Measurements from ENCODE around the gene CFHR2. TPM values are rescaled to one million over a fixed set of nuclear protein-coding genes. Genes with fewer than 3 reads are reported as not detected.
A peak's percentile ranks its signal among the peaks of the same experiment; 100 is the strongest.
"Not testable (repeated sequence)": the region's sequence is repeated elsewhere in the genome, so short reads cannot be mapped to it uniquely, and the experiment has no call there.

CFHR2 gene
- total RNA-seq, 1 experiment from 2014 or later: not detected

GRCh38 chr1:196910215-196910614 lies 33.3 kb upstream of the CFHR2 start:
- CTCF ChIA-PET: no interaction called here
- Histone ChIP-seq H3K27ac (ENCODE audit: low read depth, low read length, poor library complexity, severe bottlenecking) (no peak overlapping the region), H3K9me3 (ENCODE audit: low read depth, low read length, poor library complexity, severe bottlenecking) (no peaks in the 10 kb centered on the region), H3K36me3 (ENCODE audit: insufficient read depth, low read length, poor library complexity, severe bottlenecking) (no peaks in the 10 kb centered on the region), H3K27me3 (replicated peaks; ENCODE audit: insufficient read depth, low read depth, low read length, poor library complexity) (no peaks in the 10 kb centered on the region), H3K4me1 (ENCODE audit: insufficient read depth, low read length, poor library complexity, severe bottlenecking) (no peaks in the 10 kb centered on the region), H3K4me3 (ENCODE audit: low read depth, low read length, poor library complexity, severe bottlenecking) (no peak overlapping the region)
- peak; percentile 21 for DNase-seq (ENCODE audit: low spot score)
- no TSS peak for BruUV-seq (replicated peaks)
- TF ChIP-seq CTCF (conservative IDR thresholded peaks at IDR 0.05; ENCODE audit: low read depth, low read length): 0 out of 2 replicates have a peak, but pooled peaks have one; percentile 16
- no peak for TF ChIP-seq EZH2 (IDR thresholded peaks at IDR 0.05; ENCODE audit: borderline replicate concordance, low read depth, low read length, poor library complexity, severe bottlenecking)
- intact Hi-C loops (cut with micrococcal nuclease; ENCODE audit: unreplicated experiment): no loop called here
- POLR2A ChIA-PET (ENCODE audit: low non-redundant PET): no interaction called here

- DNase-seq (ENCODE audit: low spot score); POLR2A ChIA-PET (ENCODE audit: low non-redundant PET); H3K36me3 ChIP-seq (ENCODE audit: insufficient read depth, low read length, poor library complexity, severe bottlenecking); H3K4me1 ChIP-seq (ENCODE audit: insufficient read depth, low read length, poor library complexity, severe bottlenecking); CTCF ChIA-PET; BruUV-seq (replicated peaks); H3K9me3 ChIP-seq (ENCODE audit: low read depth, low read length, poor library complexity, severe bottlenecking); H3K27ac ChIP-seq (ENCODE audit: low read depth, low read length, poor library complexity, severe bottlenecking); H3K4me3 ChIP-seq (ENCODE audit: low read depth, low read length, poor library complexity, severe bottlenecking); H3K27me3 ChIP-seq (replicated peaks; ENCODE audit: insufficient read depth, low read depth, low read length, poor library complexity); intact Hi-C loops (cut with micrococcal nuclease; ENCODE audit: unreplicated experiment): not testable (repeated sequence)
Measured at GRCh38 chr1:196912283-196912682, 31.3 kb upstream of the CFHR2 start.

- H3K9me3 ChIP-seq (ENCODE audit: low read depth, low read length, poor library complexity, severe bottlenecking); CTCF ChIA-PET; intact Hi-C loops (cut with micrococcal nuclease; ENCODE audit: unreplicated experiment); H3K27me3 ChIP-seq (replicated peaks; ENCODE audit: insufficient read depth, low read depth, low read length, poor library complexity); H3K4me1 ChIP-seq (ENCODE audit: insufficient read depth, low read length, poor library complexity, severe bottlenecking); H3K4me3 ChIP-seq (ENCODE audit: low read depth, low read length, poor library complexity, severe bottlenecking); BruUV-seq (replicated peaks); H3K27ac ChIP-seq (ENCODE audit: low read depth, low read length, poor library complexity, severe bottlenecking); POLR2A ChIA-PET (ENCODE audit: low non-redundant PET); H3K36me3 ChIP-seq (ENCODE audit: insufficient read depth, low read length, poor library complexity, severe bottlenecking); DNase-seq (ENCODE audit: low spot score): not testable (repeated sequence)
Measured at GRCh38 chr1:196926839-196927238, 16.7 kb upstream of the CFHR2 start.

GRCh38 chr1:196932853-196933252 lies 10.7 kb upstream of the CFHR2 start:
- H3K4me1 ChIP-seq (ENCODE audit: insufficient read depth, low read length, poor library complexity, severe bottlenecking); H3K4me3 ChIP-seq (ENCODE audit: low read depth, low read length, poor library complexity, severe bottlenecking); POLR2A ChIA-PET (ENCODE audit: low non-redundant PET); H3K9me3 ChIP-seq (ENCODE audit: low read depth, low read length, poor library complexity, severe bottlenecking); BruUV-seq (replicated peaks); DNase-seq (ENCODE audit: low spot score); intact Hi-C loops (cut with micrococcal nuclease; ENCODE audit: unreplicated experiment); H3K27ac ChIP-seq (ENCODE audit: low read depth, low read length, poor library complexity, severe bottlenecking); CTCF ChIA-PET; H3K36me3 ChIP-seq (ENCODE audit: insufficient read depth, low read length, poor library complexity, severe bottlenecking); H3K27me3 ChIP-seq (replicated peaks; ENCODE audit: insufficient read depth, low read depth, low read length, poor library complexity): not testable (repeated sequence)

GRCh38 chr1:196933531-196934189 lies 9.9 kb upstream of the CFHR2 start:
- Histone ChIP-seq H3K27me3 (replicated peaks; ENCODE audit: insufficient read depth, low read depth, low read length, poor library complexity) (no peaks in the 10 kb centered on the region), H3K4me3 (ENCODE audit: low read depth, low read length, poor library complexity, severe bottlenecking) (no peak overlapping the region), H3K27ac (ENCODE audit: low read depth, low read length, poor library complexity, severe bottlenecking) (no peak overlapping the region), H3K9me3 (ENCODE audit: low read depth, low read length, poor library complexity, severe bottlenecking) (no peaks in the 10 kb centered on the region), H3K36me3 (ENCODE audit: insufficient read depth, low read length, poor library complexity, severe bottlenecking) (no peaks in the 10 kb centered on the region), H3K4me1 (ENCODE audit: insufficient read depth, low read length, poor library complexity, severe bottlenecking) (no peaks in the 10 kb centered on the region)
- no peak for TF ChIP-seq CTCF (conservative IDR thresholded peaks at IDR 0.05; ENCODE audit: low read depth, low read length)
- no peak for TF ChIP-seq EZH2 (IDR thresholded peaks at IDR 0.05; ENCODE audit: borderline replicate concordance, low read depth, low read length, poor library complexity, severe bottlenecking)
- BruUV-seq (replicated peaks): no TSS peak
- ChIA-PET CTCF (no interaction called here), POLR2A (ENCODE audit: low non-redundant PET) (no interaction called here)
- intact Hi-C loops (cut with micrococcal nuclease; ENCODE audit: unreplicated experiment): no loop called here
- no peak for DNase-seq (ENCODE audit: low spot score)

- H3K27me3 ChIP-seq (replicated peaks; ENCODE audit: insufficient read depth, low read depth, low read length, poor library complexity); intact Hi-C loops (cut with micrococcal nuclease; ENCODE audit: unreplicated experiment); H3K27ac ChIP-seq (ENCODE audit: low read depth, low read length, poor library complexity, severe bottlenecking); POLR2A ChIA-PET (ENCODE audit: low non-redundant PET); BruUV-seq (replicated peaks); DNase-seq (ENCODE audit: low spot score); H3K36me3 ChIP-seq (ENCODE audit: insufficient read depth, low read length, poor library complexity, severe bottlenecking); H3K9me3 ChIP-seq (ENCODE audit: low read depth, low read length, poor library complexity, severe bottlenecking); H3K4me1 ChIP-seq (ENCODE audit: insufficient read depth, low read length, poor library complexity, severe bottlenecking); CTCF ChIA-PET; H3K4me3 ChIP-seq (ENCODE audit: low read depth, low read length, poor library complexity, severe bottlenecking): not testable (repeated sequence)
Measured at GRCh38 chr1:196941474-196941873, 2.1 kb upstream of the CFHR2 start.
